Activated naive CD4-positive, alpha-beta T cell treated with anti-CD3 and anti-CD28 coated beads, Interleukin-2, amount 10 ng/mL, durations not matched to agents 7 days and 5 days (primary cell): ENCODE data around the gene RIC8A.
"Not testable (repeated sequence)": the region's sequence is repeated elsewhere in the genome, so short reads cannot be mapped to it uniquely, and the experiment has no call there.

ENCODE experiments used
- CTCF ChIA-PET: fragments of 350-600 bp; sonication (Branson Sonifier 250); formaldehyde crosslinking; loops from one replicate; lab custom pipeline; 2021; ENCODE audit warnings: antibody characterized with exemption; lab: Charles Lee
- DNase-seq: peaks from one replicate; pipeline ENCODE4 v3.0.0-alpha.2; 2020
- H3K27ac Mint-ChIP-seq: one replicate; pipeline ENCODE4 v1.8.0; 2021; ENCODE audit warnings: mild to moderate bottlenecking, moderate library complexity, mixed read lengths
- H3K27me3 Mint-ChIP-seq: one replicate; pipeline ENCODE4 v1.8.0; 2021; ENCODE audit warnings: mild to moderate bottlenecking, mixed read lengths
- H3K36me3 Mint-ChIP-seq: one replicate; pipeline ENCODE4 v1.8.0; 2021; ENCODE audit warnings: mixed read lengths
- H3K4me1 Mint-ChIP-seq: one replicate; pipeline ENCODE4 v1.8.0; 2021; ENCODE audit warnings: mixed read lengths
- H3K4me3 Mint-ChIP-seq: one replicate; pipeline ENCODE4 v1.8.0; 2021; ENCODE audit warnings: mild to moderate bottlenecking, moderate library complexity, mixed read lengths
- H3K9me3 Mint-ChIP-seq: one replicate; pipeline ENCODE4 v1.8.0; 2021; ENCODE audit warnings: mixed read lengths

Gene RIC8A

GRCh38 chr11:218815-219593 is 11.5 kb downstream of the RIC8A start:
- Mint-ChIP-seq H3K27me3 (no peaks in the 10 kb centered on the region), H3K9me3 (no peaks in the 10 kb centered on the region), H3K36me3 (peaks cover 19% of the 10 kb centered on the region), H3K4me3 (no peak overlapping the region), H3K4me1 (peaks cover 8% of the 10 kb centered on the region), H3K27ac (no peak overlapping the region)
- no peak for DNase-seq
- CTCF ChIA-PET: interaction anchor here (1.5 kb wide), 1 partner anchor 32 kb away, joined by 4 read pairs; no protein-coding TSS in a partner anchor

- H3K27ac Mint-ChIP-seq, H3K9me3 Mint-ChIP-seq, CTCF ChIA-PET, DNase-seq, H3K27me3 Mint-ChIP-seq, H3K4me3 Mint-ChIP-seq, H3K4me1 Mint-ChIP-seq: not testable (repeated sequence)
- H3K36me3 Mint-ChIP-seq: peaks cover 12% of the 10 kb centered on the region
Measured at GRCh38 chr11:220641-221215, 13.2 kb downstream of the RIC8A start.

GRCh38 chr11:221539-221938 is 14.0 kb downstream of the RIC8A start:
- Mint-ChIP-seq H3K4me3 (no peak overlapping the region), H3K27me3 (no peaks in the 10 kb centered on the region), H3K4me1 (peaks cover 8% of the 10 kb centered on the region), H3K9me3 (no peaks in the 10 kb centered on the region), H3K36me3 (peaks cover 9% of the 10 kb centered on the region), H3K27ac (no peak overlapping the region)
- DNase-seq: no peak
- CTCF ChIA-PET: no interaction called here

- CTCF ChIA-PET: no interaction called here
- no peak overlapping the region for H3K27ac Mint-ChIP-seq
- H3K4me3 Mint-ChIP-seq: no peak overlapping the region
- H3K9me3 Mint-ChIP-seq: no peaks in the 10 kb centered on the region
- H3K4me1 Mint-ChIP-seq: peaks cover 8% of the 10 kb centered on the region
- H3K27me3 Mint-ChIP-seq: no peaks in the 10 kb centered on the region
- peaks cover 9% of the 10 kb centered on the region for H3K36me3 Mint-ChIP-seq
- DNase-seq: no peak
Measured at GRCh38 chr11:221998-222789, 14.7 kb downstream of the RIC8A start.

- Mint-ChIP-seq H3K27me3 (no peaks in the 10 kb centered on the region), H3K9me3 (no peaks in the 10 kb centered on the region), H3K36me3 (peaks cover 5% of the 10 kb centered on the region), H3K27ac (no peak overlapping the region), H3K4me1 (no peaks in the 10 kb centered on the region), H3K4me3 (no peak overlapping the region)
- CTCF ChIA-PET: no interaction called here
- no peak for DNase-seq
Measured at GRCh38 chr11:223026-223789, 15.7 kb downstream of the RIC8A start.

- Mint-ChIP-seq H3K27me3 (no peaks in the 10 kb centered on the region), H3K4me1 (no peaks in the 10 kb centered on the region), H3K9me3 (no peaks in the 10 kb centered on the region), H3K4me3 (no peak overlapping the region), H3K27ac (no peak overlapping the region), H3K36me3 (peaks cover 9% of the 10 kb centered on the region)
- CTCF ChIA-PET: no interaction called here
- no peak for DNase-seq
Measured at GRCh38 chr11:223884-224283, 16.4 kb downstream of the RIC8A start.

GRCh38 chr11:224424-224823 is 16.9 kb downstream of the RIC8A start:
- Mint-ChIP-seq H3K4me3 (no peak overlapping the region), H3K27ac (no peak overlapping the region), H3K4me1 (no peaks in the 10 kb centered on the region), H3K9me3 (no peaks in the 10 kb centered on the region), H3K27me3 (no peaks in the 10 kb centered on the region), H3K36me3 (peaks cover 7% of the 10 kb centered on the region)
- CTCF ChIA-PET: no interaction called here
- DNase-seq: no peak

GRCh38 chr11:225734-226453 is 18.4 kb downstream of the RIC8A start:
- Mint-ChIP-seq H3K36me3 (peaks cover 7% of the 10 kb centered on the region), H3K27ac (no peak overlapping the region), H3K9me3 (no peaks in the 10 kb centered on the region), H3K27me3 (no peaks in the 10 kb centered on the region), H3K4me1 (no peaks in the 10 kb centered on the region), H3K4me3 (no peak overlapping the region)
- no peak for DNase-seq
- CTCF ChIA-PET: no interaction called here

- no peak for DNase-seq
- Mint-ChIP-seq H3K4me3 (no peak overlapping the region), H3K27me3 (no peaks in the 10 kb centered on the region), H3K36me3 (peaks cover 7% of the 10 kb centered on the region), H3K27ac (no peak overlapping the region), H3K9me3 (no peaks in the 10 kb centered on the region), H3K4me1 (no peaks in the 10 kb centered on the region)
- CTCF ChIA-PET: interaction anchor here (3.0 kb wide), 1 partner anchor 23 kb away, joined by 17 read pairs; no protein-coding TSS in a partner anchor
Measured at GRCh38 chr11:227824-228379, 20.4 kb downstream of the RIC8A start.

GRCh38 chr11:230431-230830 is 22.9 kb downstream of the RIC8A start:
- H3K27ac Mint-ChIP-seq: no peak overlapping the region
- peaks cover 9% of the 10 kb centered on the region for H3K36me3 Mint-ChIP-seq
- CTCF ChIA-PET: interaction anchor here (3.0 kb wide), 1 partner anchor 20 kb away, joined by 17 read pairs; no protein-coding TSS in a partner anchor
- H3K4me1 Mint-ChIP-seq: peaks cover 8% of the 10 kb centered on the region
- H3K27me3 Mint-ChIP-seq: no peaks in the 10 kb centered on the region
- no peak overlapping the region for H3K4me3 Mint-ChIP-seq
- H3K9me3 Mint-ChIP-seq: no peaks in the 10 kb centered on the region
- DNase-seq: no peak

- CTCF ChIA-PET: no interaction called here
- Mint-ChIP-seq H3K9me3 (no peaks in the 10 kb centered on the region), H3K36me3 (peaks cover 7% of the 10 kb centered on the region), H3K27ac (no peak overlapping the region), H3K4me1 (peaks cover 17% of the 10 kb centered on the region), H3K4me3 (no peak overlapping the region), H3K27me3 (no peaks in the 10 kb centered on the region)
- DNase-seq: no peak
Measured at GRCh38 chr11:232783-233565, 25.5 kb downstream of the RIC8A start.

GRCh38 chr11:235180-235579 is 27.7 kb downstream of the RIC8A start:
- CTCF ChIA-PET: interaction anchor here (1.1 to 1.4 kb wide), 2 partner anchors 15 to 28 kb away, joined by 3 read pairs; partner anchors contain the start of genes BET1L and RIC8A
- no peak for DNase-seq
- H3K4me1 Mint-ChIP-seq: peaks cover 32% of the 10 kb centered on the region
- no peak overlapping the region for H3K27ac Mint-ChIP-seq
- no peaks in the 10 kb centered on the region for H3K27me3 Mint-ChIP-seq
- peak overlapping the region; percentile 94 for H3K4me3 Mint-ChIP-seq
- H3K9me3 Mint-ChIP-seq: no peaks in the 10 kb centered on the region
- H3K36me3 Mint-ChIP-seq: peaks cover 8% of the 10 kb centered on the region
